ENCODE measurements around the gene DNM1L. TPM values are rescaled to one million over a fixed set of nuclear protein-coding genes. Genes with fewer than 3 reads are reported as not detected.
"Not testable (repeated sequence)": the region's sequence is repeated elsewhere in the genome, so short reads cannot be mapped to it uniquely, and the experiment has no call there.

The DNM1L gene
- total RNA-seq, 1 donor from 2014 or later = 65.8 TPM

DNA sequence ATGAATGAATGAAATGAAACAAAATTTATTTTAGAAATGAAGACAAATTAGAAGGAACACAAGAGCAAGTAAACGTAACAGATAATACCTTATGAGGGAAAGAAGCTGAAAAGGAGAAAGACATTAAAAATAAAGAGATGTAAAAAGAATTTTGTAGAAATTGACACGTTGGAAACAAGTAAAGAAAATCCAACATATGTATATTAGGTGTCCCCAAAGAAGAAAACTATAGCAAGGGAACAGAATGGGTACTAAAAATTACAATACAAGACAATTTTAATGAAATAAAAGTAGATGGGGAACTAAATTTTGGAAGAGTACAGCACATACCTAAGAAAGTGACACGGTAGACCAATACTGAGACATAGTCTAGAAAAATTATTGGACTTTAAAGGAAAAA, 16.7 kb downstream of the DNM1L start:
- DNase-seq (ENCODE audit: low spot score) = no peak

- no peak for DNase-seq (ENCODE audit: low spot score)
Observed at GRCh38 chr12:32697445-32697844, 18.3 kb downstream of the DNM1L start.

GRCh38 chr12:32698285-32698684, 19.2 kb downstream of the DNM1L start:
- no peak for DNase-seq (ENCODE audit: low spot score)

GRCh38 chr12:32699437-32699836, 20.3 kb downstream of the DNM1L start:
- not testable (repeated sequence) for DNase-seq (ENCODE audit: low spot score)

GRCh38 chr12:32702473-32702872, 23.4 kb downstream of the DNM1L start:
- no peak for DNase-seq (ENCODE audit: low spot score)

DNA sequence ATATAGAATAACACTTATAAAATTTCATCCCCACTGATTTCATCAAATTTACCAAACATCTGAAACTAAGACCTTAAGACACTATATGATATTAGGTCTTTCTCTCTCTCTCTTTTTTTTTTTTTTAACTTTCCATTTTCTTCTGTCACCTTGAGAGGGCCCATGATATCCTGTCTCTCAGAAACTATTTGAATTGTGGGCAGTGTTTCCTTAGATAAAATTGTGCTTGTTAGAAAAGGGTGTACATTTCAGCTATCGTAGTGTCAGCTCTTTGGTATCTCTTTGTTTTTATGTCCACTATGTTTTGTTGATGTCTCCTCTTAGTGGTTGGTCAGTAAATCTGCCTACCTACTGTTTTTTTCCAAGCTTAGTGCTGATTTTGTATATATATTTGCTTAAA, 23.8 kb downstream of the DNM1L start:
- DNase-seq (ENCODE audit: low spot score) = no peak

DNA sequence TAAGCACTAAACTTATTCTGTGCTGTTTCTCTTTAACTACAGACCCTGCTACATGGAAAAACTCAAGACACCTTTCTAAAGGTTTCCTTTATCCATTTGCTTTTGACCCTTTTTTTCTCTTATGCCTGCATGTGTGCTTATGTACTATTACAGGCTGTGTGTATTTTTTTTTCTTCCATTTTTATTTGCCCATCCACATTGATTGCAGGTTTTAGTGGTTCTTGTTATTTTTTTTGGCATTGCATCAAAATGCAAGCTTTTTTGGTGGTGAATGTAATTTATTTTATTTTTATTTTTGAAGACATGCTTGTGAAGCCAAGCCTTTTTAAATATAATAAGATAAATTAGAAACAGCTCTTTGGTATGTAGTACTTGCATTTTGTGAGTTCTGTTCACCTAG, 26.7 kb downstream of the DNM1L start:
- DNase-seq (ENCODE audit: low spot score) = no peak

GRCh38 chr12:32706335-32707024, 27.4 kb downstream of the DNM1L start:
- no peak for DNase-seq (ENCODE audit: low spot score)

DNA sequence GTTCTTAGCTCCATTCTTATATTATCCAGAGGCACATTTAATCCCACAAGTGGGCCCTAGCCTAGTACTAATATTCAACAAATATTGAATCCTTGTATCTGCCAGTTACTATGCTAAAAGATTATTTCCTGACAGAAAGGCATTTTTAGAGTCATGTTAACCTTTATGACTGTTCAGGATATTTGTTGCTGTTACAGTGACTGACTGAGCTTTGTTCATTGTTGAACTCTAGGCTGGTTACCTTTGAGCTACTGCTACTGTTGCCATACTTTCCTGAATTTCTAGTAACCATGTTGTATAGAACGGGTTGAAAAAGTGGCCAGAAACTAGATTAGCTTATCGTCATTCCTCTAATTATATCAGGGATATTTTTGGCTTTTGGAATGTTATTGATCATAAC, 29.8 kb downstream of the DNM1L start:
- DNase-seq (ENCODE audit: low spot score) = no peak

GRCh38 chr12:32714772-32715171, 35.7 kb downstream of the DNM1L start:
- DNase-seq (ENCODE audit: low spot score) = no peak

GRCh38 chr12:32718926-32719325, 39.8 kb downstream of the DNM1L start:
- no peak for DNase-seq (ENCODE audit: low spot score)

DNA sequence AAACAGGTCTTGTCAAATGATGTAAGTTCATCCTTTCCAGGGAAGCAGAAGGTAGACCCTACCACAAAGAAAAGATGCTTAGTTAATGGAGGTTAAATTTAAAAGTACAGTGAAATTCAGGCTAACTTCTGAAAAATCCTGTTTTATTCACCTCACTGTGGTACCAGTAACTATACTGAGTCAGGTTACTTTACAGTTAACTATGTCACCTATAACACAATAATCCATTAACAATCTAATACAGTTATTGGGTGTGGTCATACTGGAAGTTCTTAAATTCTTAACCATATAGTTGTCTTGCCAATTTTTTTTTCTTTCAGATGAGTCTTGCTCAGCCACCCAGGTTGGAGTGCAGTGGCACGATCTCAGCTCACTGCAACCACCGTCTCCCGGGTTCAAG, 46.2 kb downstream of the DNM1L start:
- DNase-seq (ENCODE audit: low spot score) = not testable (repeated sequence)

DNA sequence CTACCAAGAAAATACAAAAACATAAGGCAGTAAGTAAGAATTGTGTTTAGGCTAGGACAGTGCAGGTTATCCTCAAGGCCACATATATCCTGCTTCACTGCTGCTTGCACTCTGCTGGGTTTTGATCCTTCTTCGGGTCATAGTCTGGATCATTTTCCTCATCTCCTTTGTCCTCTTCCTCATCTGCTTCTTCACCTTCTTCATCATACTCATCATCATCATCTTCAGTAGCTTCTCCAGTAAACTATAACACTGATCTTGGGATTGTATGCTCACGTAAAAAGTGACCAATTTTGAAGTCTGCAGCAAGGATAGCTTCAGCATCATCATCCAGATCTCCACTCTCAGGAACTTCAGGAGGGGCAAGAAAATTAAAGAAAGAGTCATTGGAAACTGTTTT, 47.2 kb downstream of the DNM1L start:
- DNase-seq (ENCODE audit: low spot score) = no peak

DNA sequence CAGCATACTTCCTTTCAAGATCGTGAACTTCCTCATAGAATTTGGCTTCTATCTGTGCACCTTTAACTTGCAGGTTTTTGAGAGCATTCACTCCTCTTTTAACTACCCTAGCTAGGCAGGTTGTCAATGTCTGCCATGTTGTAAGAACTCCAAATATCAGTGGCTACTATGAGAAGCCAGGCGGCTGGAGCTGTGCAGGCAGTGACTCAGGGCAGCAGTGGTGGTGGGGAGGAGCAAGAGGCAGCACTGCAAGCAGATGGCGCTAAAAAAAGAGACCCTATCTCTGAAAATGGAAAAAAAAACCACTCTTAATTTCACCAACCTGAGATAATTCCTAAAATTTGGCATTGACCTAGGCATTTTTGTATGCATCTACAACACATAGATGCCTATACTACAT, 48.1 kb downstream of the DNM1L start:
- no peak for DNase-seq (ENCODE audit: low spot score)

GRCh38 chr12:32734952-32735351, 55.9 kb downstream of the DNM1L start:
- DNase-seq (ENCODE audit: low spot score) = no peak

- no peak for DNase-seq (ENCODE audit: low spot score)
Observed at GRCh38 chr12:32736445-32736844, 57.3 kb downstream of the DNM1L start.

DNA sequence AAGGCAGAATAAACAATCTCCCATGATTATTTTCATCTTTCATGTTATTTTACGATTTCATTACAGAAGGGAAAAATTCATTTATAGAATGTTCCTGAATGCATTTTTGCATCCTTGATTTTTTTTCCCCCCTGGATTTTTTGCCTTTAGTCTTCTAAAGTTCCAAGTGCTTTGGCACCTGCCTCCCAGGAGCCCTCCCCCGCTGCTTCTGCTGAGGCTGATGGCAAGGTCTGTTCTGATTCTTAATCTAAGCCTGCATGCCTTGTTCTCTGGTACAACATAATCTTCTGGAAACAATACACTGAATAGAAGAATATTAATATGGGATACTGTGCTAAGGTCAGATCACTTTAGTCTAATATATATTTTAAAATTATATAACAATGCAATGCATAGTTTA, 58.6 kb downstream of the DNM1L start:
- DNase-seq (ENCODE audit: low spot score) = no peak

DNA sequence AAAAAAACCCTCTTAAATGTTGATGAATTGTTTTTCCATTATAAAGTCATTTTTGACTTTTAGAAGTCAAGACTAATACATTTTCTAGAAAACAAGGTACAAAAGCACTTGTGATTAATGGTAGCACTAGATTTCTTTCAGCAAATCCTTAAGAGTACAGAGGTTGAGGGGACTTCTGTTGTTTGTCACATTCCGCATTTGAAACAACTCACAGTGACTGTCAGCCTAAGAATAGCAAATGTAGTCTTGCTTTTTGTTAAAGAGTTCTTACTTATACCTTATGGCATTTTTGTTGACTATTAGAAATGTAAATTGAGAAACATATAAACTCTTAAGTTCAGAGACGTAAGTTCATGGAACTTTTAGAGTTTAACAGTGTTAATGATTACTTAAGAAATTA, 60.2 kb downstream of the DNM1L start:
- no peak for DNase-seq (ENCODE audit: low spot score)

- DNase-seq (ENCODE audit: low spot score) = no peak
Observed at GRCh38 chr12:32742133-32742532, 63.0 kb downstream of the DNM1L start.

DNA sequence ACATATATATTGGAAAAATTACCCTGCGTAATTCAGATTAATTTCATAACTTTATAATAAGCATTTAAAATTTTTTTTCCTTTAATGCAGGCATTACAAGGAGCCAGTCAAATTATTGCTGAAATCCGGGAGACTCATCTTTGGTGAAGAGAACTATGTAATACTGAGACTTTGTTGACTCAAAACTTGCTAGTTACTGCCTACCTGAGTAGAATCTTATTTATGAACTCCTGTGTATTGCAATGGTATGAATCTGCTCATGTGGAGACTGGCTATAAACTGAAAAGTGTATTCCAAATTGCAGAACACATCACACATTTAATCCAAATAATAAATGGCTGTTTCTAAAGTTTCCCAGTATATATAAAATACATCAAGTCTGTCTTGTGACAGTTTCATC, 64.2 kb downstream of the DNM1L start:
- no peak for DNase-seq (ENCODE audit: low spot score)

- no peak for DNase-seq (ENCODE audit: low spot score)
Observed at GRCh38 chr12:32753605-32754004, 74.5 kb downstream of the DNM1L start.

DNA sequence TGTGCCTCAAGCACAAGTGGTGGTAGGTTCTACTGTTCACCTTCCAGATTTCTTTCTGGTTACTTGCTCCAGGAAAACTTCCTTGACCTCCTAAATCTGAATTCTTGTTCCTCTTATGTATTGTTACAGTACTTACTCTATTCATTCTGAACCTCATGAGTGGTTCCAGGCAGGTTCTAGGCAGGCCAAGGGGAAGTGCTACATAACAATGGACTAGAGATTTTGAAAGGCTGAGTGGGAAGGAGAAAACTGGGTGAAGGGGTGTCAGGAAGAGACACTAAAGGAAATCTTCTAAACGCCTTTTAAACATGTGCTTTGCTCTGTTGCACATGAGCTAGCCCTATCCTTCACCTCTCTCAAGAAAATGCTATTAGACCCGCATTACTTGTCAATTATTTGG, 75.0 kb downstream of the DNM1L start:
- no peak for DNase-seq (ENCODE audit: low spot score)

DNA sequence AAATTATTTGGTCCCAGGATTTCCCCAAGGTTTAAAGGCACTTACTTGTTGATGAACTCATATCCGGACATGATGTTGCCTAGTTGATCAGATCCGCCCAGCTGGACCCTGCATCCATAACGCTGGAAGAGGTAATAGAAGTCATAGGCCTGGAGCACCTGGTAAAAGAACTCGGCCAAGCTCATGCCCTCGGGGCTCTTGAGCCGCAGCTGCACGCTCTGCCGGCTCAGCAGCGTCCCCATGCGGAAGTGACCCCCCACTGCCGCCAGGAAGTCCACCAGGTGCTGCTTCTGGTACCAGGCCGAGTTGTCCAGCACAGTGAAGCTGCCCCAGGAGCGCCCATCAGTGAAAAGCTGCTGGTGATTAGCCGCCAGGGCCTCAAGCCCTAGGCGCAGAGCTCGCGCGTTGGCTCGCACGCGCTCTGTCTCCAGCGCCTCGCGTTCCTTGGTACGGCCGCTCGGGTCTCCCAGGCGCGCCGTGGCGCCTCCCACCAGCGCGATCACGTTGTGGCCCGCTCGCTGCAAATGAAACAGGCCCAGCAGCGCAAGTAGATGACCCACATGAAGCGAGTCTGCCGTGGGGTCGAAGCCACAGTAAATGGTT, 76.1 kb downstream of the DNM1L start:
- DNase-seq (ENCODE audit: low spot score) = no peak
